GM12878 (cell line): Measurements from ENCODE around the gene SHROOM2. TPM values are rescaled to one million over a fixed set of nuclear protein-coding genes. Genes with fewer than 3 reads are reported as not detected.

Source experiments
- BCLAF1 ChIP-seq: fragments of 450-650 bp; IDR thresholded peaks from 2 replicates; pipeline ENCODE4 v1.6.1; 2017; ENCODE audit warnings: antibody characterized with exemption, mild to moderate bottlenecking, moderate library complexity
- BMI1 ChIP-seq: fragments of 450-650 bp; IDR thresholded peaks from 2 replicates; pipeline ENCODE4 v1.6.1; 2016; ENCODE audit warnings: mild to moderate bottlenecking, moderate library complexity, borderline replicate concordance
- CTCF ChIP-seq, 3 experiments: IDR thresholded peaks in 2 of 3; conservative IDR thresholded peaks in 1 of 3; 2 replicates each; pipeline ENCODE4 v1.5.1; 2011; ENCODE audit warnings: low read depth in 3 of 3, low read length in 3 of 3, mild to moderate bottlenecking in 3 of 3, control low read depth in 2 of 3, moderate library complexity in 2 of 3, inconsistent platforms in 1 of 3, mixed read lengths in 1 of 3; ENCODE audit not compliant: control insufficient read depth in 2 of 3, insufficient read depth in 1 of 3; ENCODE audit errors: extremely low read depth in 1 of 3
- KDM1A ChIP-seq: fragments of 200-600 bp; sonication (generic); IDR thresholded peaks from 2 replicates; pipeline ENCODE4 v1.6.1; 2016; ENCODE audit warnings: borderline replicate concordance
- MEF2A ChIP-seq: IDR thresholded peaks from 2 replicates; pipeline ENCODE4 v1.6.1; 2011; ENCODE audit warnings: low read depth, mild to moderate bottlenecking, low read length, moderate library complexity; ENCODE audit not compliant: insufficient read depth
- NFIC ChIP-seq: IDR thresholded peaks from 2 replicates; pipeline ENCODE4 v1.6.1; 2012; ENCODE audit warnings: low read depth, mild to moderate bottlenecking, inconsistent platforms, low read length, moderate library complexity
- NKRF ChIP-seq: fragments of 450-650 bp; conservative IDR thresholded peaks from 2 replicates; pipeline ENCODE4 v1.6.1; 2017; ENCODE audit warnings: mild to moderate bottlenecking, moderate library complexity
- NR2C2 ChIP-seq: IDR thresholded peaks from 2 replicates; pipeline ENCODE4 v1.6.1; 2011; ENCODE audit warnings: borderline replicate concordance, low read depth; ENCODE audit not compliant: control insufficient read depth, insufficient read length
- NRF1 ChIP-seq: conservative IDR thresholded peaks from 2 replicates; pipeline ENCODE4 v1.6.1; 2011; ENCODE audit warnings: mild to moderate bottlenecking, low read depth, low read length, improper control_type of control experiment
- PBX3 ChIP-seq: IDR thresholded peaks from 2 replicates; pipeline ENCODE4 v1.6.1; 2011; ENCODE audit warnings: mild to moderate bottlenecking, low read depth, low read length, moderate library complexity; ENCODE audit not compliant: insufficient replicate concordance
- POU2F2 ChIP-seq: IDR thresholded peaks from 3 replicates; pipeline ENCODE4 v1.6.1; 2011; ENCODE audit warnings: low read depth, mild to moderate bottlenecking, low read length, borderline replicate concordance
- RAD21 ChIP-seq: IDR thresholded peaks from 2 replicates; pipeline ENCODE4 v1.6.1; 2011; ENCODE audit warnings: mild to moderate bottlenecking, low read depth, low read length, moderate library complexity; ENCODE audit not compliant: insufficient read depth
- RELB ChIP-seq: fragments of 450-650 bp; IDR thresholded peaks from 2 replicates; pipeline ENCODE4 v1.6.1; 2017; ENCODE audit warnings: low read depth, mild to moderate bottlenecking, moderate library complexity
- SIN3A ChIP-seq: IDR thresholded peaks from 2 replicates; pipeline ENCODE4 v1.6.1; 2012; ENCODE audit warnings: low read depth, low read length, improper control_type of control experiment
- SMAD5 ChIP-seq: IDR thresholded peaks from 2 replicates; pipeline ENCODE4 v1.6.1; 2016; ENCODE audit warnings: antibody characterized with exemption, low read depth
- SPI1 ChIP-seq: IDR thresholded peaks from 2 replicates; pipeline ENCODE4 v1.6.1; 2011; ENCODE audit warnings: low read depth, mild to moderate bottlenecking, low read length, moderate library complexity, borderline replicate concordance; ENCODE audit not compliant: insufficient read depth
- SRF ChIP-seq, 2 experiments: IDR thresholded peaks; 2 replicates each; pipeline ENCODE4 v1.6.1; 2011; ENCODE audit warnings: low read depth in 2 of 2, low read length in 2 of 2, mild to moderate bottlenecking in 1 of 2, moderate library complexity in 1 of 2
- STAT3 ChIP-seq: IDR thresholded peaks from 2 replicates; pipeline ENCODE4 v1.6.1; 2011; ENCODE audit warnings: low read depth, low read length, improper control_type of control experiment
- TARDBP ChIP-seq: IDR thresholded peaks from 2 replicates; pipeline ENCODE4 v1.6.1; 2016; ENCODE audit warnings: borderline replicate concordance
- TCF7 ChIP-seq: IDR thresholded peaks from 2 replicates; pipeline ENCODE4 v1.6.1; 2014; ENCODE audit warnings: antibody characterized with exemption, borderline replicate concordance
- YY1 ChIP-seq: IDR thresholded peaks from 2 replicates; pipeline ENCODE4 v1.6.1; 2011; ENCODE audit warnings: low read depth, mild to moderate bottlenecking, low read length
- polyA plus RNA-seq, 11 experiments: library from polyadenylated mRNA; depleted of rRNA in 4 of 11; unstranded in 6 of 11; stranded (reverse) in 5 of 11; fragments of >200 nt; fragmentation: Nextera tagmentation in 4 of 11; fragmentation: Illumina TruSeq in 1 of 11; extraction: Ambion mirVana in 4 of 11; extraction: Trizol in 1 of 11; gene quantifications; 1 replicate in 1 of 11; 2 replicates in 10 of 11; pipeline versions ENCODE4 v1.2.1 to v1.2.3, GENCODE V29; 2011 to 2016; ENCODE audit warnings: inconsistent platforms in 2 of 11, missing spikeins in 2 of 11, low read depth in 1 of 11
- total RNA-seq, 4 experiments: library from RNA; depleted of rRNA in 3 of 4; stranded (reverse); fragments of >200 nt in 3 of 4; fragmentation: Illumina TruSeq in 1 of 4; extraction: Trizol in 1 of 4; gene quantifications; 2 replicates each; pipeline versions ENCODE4 v1.2.1 to v1.2.3, GENCODE V29; 2013 to 2021

The SHROOM2 gene
- total and polyA plus RNA-seq, 10 of the 15 experiments (the other 5 are each of a cell fraction or from before 2014, with no cell fraction given) = under 0.01 to 0.15 (median 0.09) TPM; not detected in 2

GRCh38 chrX:9942086-9942485, 155.9 kb downstream of the SHROOM2 start (continued):
- TF ChIP-seq CTCF (IDR thresholded peaks at IDR 0.05 in 2 of 3, conservative IDR thresholded peaks at IDR 0.05 in 1 of 3; ENCODE audit: control insufficient read depth in 2 of 3, extremely low read depth in 1 of 3, insufficient read depth in 1 of 3, low read depth in 3 of 3, low read length in 3 of 3) = no peak
- TF ChIP-seq SMAD5 = no peak
- TF ChIP-seq NR2C2 = no peak
- peak; percentile 73 for TF ChIP-seq PBX3
- peak; percentile 47; the same call in 1 of the 2 replicates for TF ChIP-seq SPI1
- TF ChIP-seq KDM1A = no peak
- 0 out of 2 replicates have a peak, but pooled peaks have one; percentile 47 for TF ChIP-seq MEF2A
- TF ChIP-seq RAD21 = no peak
- TF ChIP-seq SRF (IDR thresholded peaks at IDR 0.05; ENCODE audit: low read depth in 2 of 2, low read length in 2 of 2) = no peak
- TF ChIP-seq STAT3 = no peak
- no peak for TF ChIP-seq NRF1
- TF ChIP-seq NKRF = no peak
- peak; percentile 68; the same call in 1 of the 3 replicates for TF ChIP-seq POU2F2
- TF ChIP-seq BMI1 = no peak; the same call in 1 of the 2 replicates
- peak; percentile 81; the same call in 1 of the 2 replicates for TF ChIP-seq RELB
- TF ChIP-seq SIN3A = no peak
- no peak for TF ChIP-seq BCLAF1
- peak; percentile 25; the same call in 1 of the 2 replicates for TF ChIP-seq TARDBP
- peak; percentile 86 for TF ChIP-seq NFIC
- 0 out of 2 replicates have a peak, but pooled peaks have one; percentile 10 for TF ChIP-seq YY1
- TF ChIP-seq TCF7 = peak; percentile 71; the same call in 1 of the 2 replicates
